Measurements from ENCODE around the gene GPX7.
A peak's percentile ranks its signal among the peaks of the same experiment; 100 is the strongest.

GPX7 gene

GRCh38 chr1:52598729-52599128, 3.4 kb upstream of the GPX7 start:
- CTCF ChIA-PET, result interaction anchor here (0.7 kb wide), 1 partner anchor 76 kb away, joined by 3 read pairs; no protein-coding TSS in a partner anchor

GRCh38 chr1:52599236-52599635, 2.9 kb upstream of the GPX7 start:
- Mint-ChIP-seq H3K27me3 (peaks cover 17% of the 10 kb centered on the region), H3K9me3 (no peaks in the 10 kb centered on the region), H3K4me1 (peaks cover 31% of the 10 kb centered on the region), H3K36me3 (peaks cover under 1% of the 10 kb centered on the region), H3K27ac (no peak overlapping the region), H3K4me3 (no peak overlapping the region)
- DNase-seq, result no peak
- CTCF ChIA-PET, result interaction anchor here (0.7 kb wide), 1 partner anchor 77 kb away, joined by 3 read pairs; no protein-coding TSS in a partner anchor

More at GRCh38 chr1:52598729-52599128, 3.4 kb upstream of the GPX7 start:
- Mint-ChIP-seq H3K4me1 (peaks cover 26% of the 10 kb centered on the region), H3K4me3 (no peak overlapping the region), H3K36me3 (no peaks in the 10 kb centered on the region), H3K27me3 (peaks cover 18% of the 10 kb centered on the region), H3K27ac (no peak overlapping the region), H3K9me3 (no peaks in the 10 kb centered on the region)
- DNase-seq, result no peak

- H3K9me3 Mint-ChIP-seq, result no peaks in the 10 kb centered on the region
- no peak for DNase-seq
- H3K36me3 Mint-ChIP-seq, result peaks cover 7% of the 10 kb centered on the region
- peaks cover 45% of the 10 kb centered on the region for H3K4me1 Mint-ChIP-seq
- H3K27ac Mint-ChIP-seq, result no peak overlapping the region
- H3K4me3 Mint-ChIP-seq, result no peak overlapping the region
- peaks cover 4% of the 10 kb centered on the region for H3K27me3 Mint-ChIP-seq
- CTCF ChIA-PET, result no interaction called here
Observed at GRCh38 chr1:52600533-52601179, 1.5 kb upstream of the GPX7 start.

GRCh38 chr1:52601519-52601918, 652 bp upstream of the GPX7 start:
- Mint-ChIP-seq H3K27ac (peak overlapping the region; percentile 83), H3K36me3 (peaks cover 15% of the 10 kb centered on the region), H3K4me1 (peaks cover 52% of the 10 kb centered on the region), H3K27me3 (peaks cover 4% of the 10 kb centered on the region), H3K4me3 (peak overlapping the region; percentile 58), H3K9me3 (no peaks in the 10 kb centered on the region)
- CTCF ChIA-PET, result interaction anchor here (1.1 kb wide), 1 partner anchor 197 kb away, joined by 4 read pairs; the partner anchor contains the start of genes ORC1 and PRPF38A
- no peak for DNase-seq

DNA sequence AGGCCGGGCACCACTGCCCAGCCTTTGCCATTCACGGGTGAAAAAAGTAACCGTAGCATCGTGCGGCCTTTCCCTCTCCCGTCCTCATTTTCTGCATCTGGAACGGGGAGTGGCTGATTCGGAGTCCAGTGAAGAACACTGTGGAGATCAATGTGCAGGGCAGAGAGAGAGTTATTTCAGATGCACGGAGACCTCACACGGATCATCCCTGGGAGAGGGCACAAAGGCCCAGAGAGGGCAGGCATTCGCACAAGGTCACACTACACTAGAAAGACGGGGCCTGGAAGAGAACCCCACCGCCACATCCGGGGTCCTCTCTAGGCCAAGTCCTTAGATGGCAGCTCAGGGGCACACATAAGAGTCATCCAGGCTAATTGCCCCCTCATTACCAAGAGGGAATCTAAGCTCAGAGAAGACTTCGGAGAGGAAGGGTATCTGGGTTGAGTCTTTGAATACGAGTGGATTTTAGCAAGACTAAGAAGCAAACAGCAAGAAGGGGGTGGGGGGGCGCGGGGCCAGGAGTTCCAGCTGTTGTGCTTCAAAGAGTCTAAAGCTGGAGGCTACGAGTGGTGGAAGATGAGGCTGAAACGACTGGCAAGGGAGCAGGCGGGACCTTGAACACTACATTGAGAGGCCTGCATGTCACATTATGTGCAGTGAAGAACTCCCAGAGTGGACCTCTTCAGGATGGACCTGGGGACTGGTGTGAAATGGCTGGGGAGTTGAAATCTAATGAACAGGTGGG, 857 bp downstream of the GPX7 start:
- Mint-ChIP-seq H3K27ac (peak overlapping the region; percentile 89), H3K9me3 (no peaks in the 10 kb centered on the region), H3K4me3 (peak overlapping the region; percentile 83), H3K27me3 (no peaks in the 10 kb centered on the region), H3K36me3 (peaks cover 29% of the 10 kb centered on the region), H3K4me1 (peaks cover 56% of the 10 kb centered on the region)
- DNase-seq, result peak; percentile 46
- CTCF ChIA-PET, result interaction anchor here (1.9 kb wide), 1 partner anchor 63 kb away, joined by 7 read pairs; no protein-coding TSS in a partner anchor

GRCh38 chr1:52603630-52604029, 1.5 kb downstream of the GPX7 start:
- no peaks in the 10 kb centered on the region for H3K27me3 Mint-ChIP-seq
- H3K4me1 Mint-ChIP-seq, result peaks cover 56% of the 10 kb centered on the region
- CTCF ChIA-PET, result interaction anchor here (1.9 kb wide), 1 partner anchor 62 kb away, joined by 7 read pairs; no protein-coding TSS in a partner anchor
- no peak for DNase-seq
- no peaks in the 10 kb centered on the region for H3K9me3 Mint-ChIP-seq
- H3K4me3 Mint-ChIP-seq, result peak overlapping the region; percentile 83
- peak overlapping the region; percentile 89 for H3K27ac Mint-ChIP-seq
- H3K36me3 Mint-ChIP-seq, result peaks cover 35% of the 10 kb centered on the region

DNA sequence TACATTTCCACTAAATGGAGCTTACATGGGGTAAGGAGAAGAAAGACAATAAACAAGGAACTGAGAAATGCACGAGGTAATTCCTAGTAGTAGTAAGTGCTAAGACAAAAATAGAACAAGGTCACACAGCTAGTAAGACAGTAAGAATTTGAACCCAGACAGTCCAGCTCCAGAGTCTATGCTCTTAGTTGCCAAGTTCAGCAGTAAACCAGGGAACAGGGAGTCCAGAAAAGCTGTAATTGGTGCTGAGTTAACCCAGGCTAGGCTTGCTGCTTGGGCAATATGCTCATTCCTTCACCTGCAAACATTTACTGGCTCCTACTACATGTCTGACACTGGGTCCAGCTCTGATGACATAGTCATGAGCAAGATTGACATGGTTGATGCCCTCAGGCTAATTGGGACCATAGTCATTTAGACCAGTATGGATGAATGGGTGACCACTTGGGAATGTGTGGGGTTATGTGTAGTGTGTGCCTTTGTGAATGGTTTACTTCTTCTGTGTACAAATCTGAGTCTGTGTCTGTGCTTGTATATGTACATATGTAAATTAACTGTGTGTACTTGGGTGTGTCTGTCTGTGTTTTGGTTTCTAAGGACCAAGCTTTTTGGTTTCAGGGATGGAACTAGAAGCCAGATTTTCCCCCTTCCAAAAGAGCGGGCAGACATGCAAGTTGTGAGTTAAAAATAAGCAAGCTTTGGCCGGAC, 2.0 kb downstream of the GPX7 start:
- H3K27ac Mint-ChIP-seq, result no peak overlapping the region
- CTCF ChIA-PET, result interaction anchor here (1.2 to 1.9 kb wide), 2 partner anchors 10 to 61 kb away, joined by 4 to 7 read pairs; no protein-coding TSS in a partner anchor

GRCh38 chr1:52613636-52614373, 11.6 kb downstream of the GPX7 start:
- CTCF ChIA-PET, result interaction anchor here (0.7 to 1.9 kb wide), 2 partner anchors 9 to 12 kb away, joined by 3 to 4 read pairs; no protein-coding TSS in a partner anchor
- Mint-ChIP-seq H3K4me3 (no peak overlapping the region), H3K27ac (peak overlapping the region; percentile 51), H3K9me3 (no peaks in the 10 kb centered on the region), H3K4me1 (peaks cover 27% of the 10 kb centered on the region), H3K27me3 (no peaks in the 10 kb centered on the region), H3K36me3 (peaks cover 34% of the 10 kb centered on the region)
- no peak for DNase-seq

More for the DNA sequence above, 2.0 kb downstream of the GPX7 start:
- Mint-ChIP-seq H3K36me3 (peaks cover 39% of the 10 kb centered on the region), H3K4me1 (peaks cover 56% of the 10 kb centered on the region), H3K27me3 (no peaks in the 10 kb centered on the region), H3K4me3 (peak overlapping the region; percentile 83), H3K9me3 (no peaks in the 10 kb centered on the region)
- DNase-seq, result no peak

- CTCF ChIA-PET, result interaction anchor here (0.7 to 1.9 kb wide), 2 partner anchors 10 to 11 kb away, joined by 3 to 4 read pairs; no protein-coding TSS in a partner anchor
- Mint-ChIP-seq H3K4me3 (no peak overlapping the region), H3K36me3 (peaks cover 34% of the 10 kb centered on the region), H3K4me1 (peaks cover 27% of the 10 kb centered on the region), H3K27me3 (no peaks in the 10 kb centered on the region), H3K9me3 (no peaks in the 10 kb centered on the region), H3K27ac (no peak overlapping the region)
- no peak for DNase-seq
Observed at GRCh38 chr1:52614671-52615070, 12.5 kb downstream of the GPX7 start.

DNA sequence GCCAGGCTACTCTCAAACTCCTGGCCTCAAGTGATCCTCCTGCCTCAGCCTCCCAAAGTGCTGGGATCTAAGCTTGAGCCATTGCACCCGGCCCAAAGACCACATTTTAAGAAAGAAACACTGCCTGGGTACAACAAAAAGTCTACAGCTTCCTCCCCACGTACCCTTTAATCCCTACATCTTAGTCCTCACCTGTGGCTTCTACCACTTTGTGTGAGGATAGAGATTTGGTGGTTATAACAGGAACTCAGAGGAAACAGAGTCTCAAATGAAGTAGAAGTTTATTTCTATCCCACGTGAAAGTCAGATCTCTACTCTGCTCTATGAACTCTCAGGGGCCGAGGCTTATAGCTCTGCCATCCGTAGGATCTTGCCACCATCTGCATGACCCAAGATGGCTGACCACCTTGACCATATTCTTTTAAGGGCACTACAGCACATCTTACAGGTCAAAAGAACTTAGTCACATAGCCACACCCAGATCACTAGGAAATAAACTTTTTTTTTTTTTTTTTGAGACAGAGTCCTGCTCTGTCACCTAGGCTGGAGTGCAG, 13.4 kb downstream of the GPX7 start:
- Mint-ChIP-seq H3K4me1 (peaks cover 27% of the 10 kb centered on the region), H3K27me3 (no peaks in the 10 kb centered on the region), H3K4me3 (no peak overlapping the region), H3K36me3 (peaks cover 34% of the 10 kb centered on the region), H3K27ac (peak overlapping the region; percentile 77), H3K9me3 (peaks cover under 1% of the 10 kb centered on the region)
- no peak for DNase-seq
- CTCF ChIA-PET, result no interaction called here

DNA sequence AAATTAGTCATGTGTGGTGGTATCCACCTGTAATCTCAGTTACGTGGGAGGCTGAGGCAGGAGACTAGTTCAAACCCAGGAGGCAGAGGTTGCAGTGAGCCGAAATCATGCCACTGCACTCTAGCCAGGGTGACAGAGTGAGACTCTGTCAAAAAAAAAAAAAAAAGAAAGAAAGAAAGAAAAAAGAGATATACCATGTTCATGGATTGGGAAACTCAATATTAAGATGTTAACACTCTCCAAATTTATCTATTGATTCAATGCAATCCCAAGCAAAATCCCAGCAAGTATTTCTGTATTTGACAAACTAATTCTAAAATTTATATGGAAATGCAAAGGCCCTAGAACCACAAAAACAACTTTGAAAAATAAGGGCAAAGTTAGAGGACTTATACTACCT, 19.8 kb downstream of the GPX7 start:
- no peak for DNase-seq
- CTCF ChIA-PET, result no interaction called here
- Mint-ChIP-seq H3K27ac (no peak overlapping the region), H3K4me3 (no peak overlapping the region), H3K4me1 (no peaks in the 10 kb centered on the region), H3K9me3 (peaks cover 3% of the 10 kb centered on the region), H3K27me3 (no peaks in the 10 kb centered on the region), H3K36me3 (peaks cover 21% of the 10 kb centered on the region)

DNA sequence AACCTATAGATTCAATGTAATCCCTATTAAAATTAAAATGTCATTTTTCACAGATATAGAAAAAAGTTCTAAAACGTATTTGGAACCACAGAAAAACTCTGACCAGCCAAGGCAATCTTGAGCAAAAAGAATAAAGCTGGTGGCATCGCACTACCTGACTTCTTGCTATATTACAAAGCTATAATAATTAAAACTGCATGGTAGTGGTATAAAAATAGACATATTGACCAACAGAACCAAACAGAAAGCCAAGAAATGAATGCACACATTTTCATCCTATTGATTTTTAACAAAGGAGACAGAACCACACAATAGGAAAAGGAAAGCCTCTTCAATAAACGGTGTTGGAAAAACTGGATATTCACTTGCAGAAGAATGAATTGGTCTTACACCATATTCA, 21.6 kb downstream of the GPX7 start:
- H3K9me3 Mint-ChIP-seq, result peaks cover 3% of the 10 kb centered on the region
- no peak for DNase-seq
- no peaks in the 10 kb centered on the region for H3K4me1 Mint-ChIP-seq
- CTCF ChIA-PET, result no interaction called here
- no peak overlapping the region for H3K27ac Mint-ChIP-seq
- H3K36me3 Mint-ChIP-seq, result peaks cover 13% of the 10 kb centered on the region
- H3K4me3 Mint-ChIP-seq, result no peak overlapping the region
- H3K27me3 Mint-ChIP-seq, result no peaks in the 10 kb centered on the region

GRCh38 chr1:52627028-52627427, 24.9 kb downstream of the GPX7 start:
- Mint-ChIP-seq H3K4me3 (no peak overlapping the region), H3K36me3 (peaks cover 7% of the 10 kb centered on the region), H3K27me3 (peaks cover 8% of the 10 kb centered on the region), H3K4me1 (peaks cover 15% of the 10 kb centered on the region), H3K27ac (no peak overlapping the region), H3K9me3 (no peaks in the 10 kb centered on the region)
- DNase-seq, result no peak
- CTCF ChIA-PET, result no interaction called here

Measured in activated naive CD4-positive, alpha-beta T cell treated with anti-CD3 and anti-CD28 coated beads, Interleukin-2, amount 10 ng/mL, durations not matched to agents 7 days and 5 days (primary cell).